Fibroblast of villous mesenchyme (primary cell): ENCODE measurements around the gene VWA3B. TPM values are rescaled to one million over a fixed set of nuclear protein-coding genes. Genes with fewer than 3 reads are reported as not detected.

ENCODE experiments used
- DNase-seq: peaks from one replicate; pipeline ENCODE4 v3.0.0-alpha.2; 2010; ENCODE audit warnings: low read depth
- H3K4me3 ChIP-seq: 2 replicates; pipeline ENCODE4 v1.5.1; 2011; ENCODE audit warnings: low read depth, mild to moderate bottlenecking, low read length
- CTCF ChIP-seq: IDR thresholded peaks from 2 replicates; pipeline ENCODE4 v1.5.1; 2012; ENCODE audit warnings: low read depth, mild to moderate bottlenecking, low read length; ENCODE audit not compliant: insufficient read depth
- total RNA-seq: library from RNA; depleted of rRNA; stranded (reverse); fragments of >200 nt; gene quantifications from 2 replicates; pipeline ENCODE4 v1.2.3, GENCODE V29; 2012

Gene VWA3B
- total RNA-seq, 1 donor = not detected

GRCh38 chr2:98240786-98241398, 153.9 kb downstream of the VWA3B start:
- no peak for TF ChIP-seq CTCF

GRCh38 chr2:98241592-98241991, 154.6 kb downstream of the VWA3B start:
- DNase-seq = no peak
- H3K4me3 ChIP-seq = no peak overlapping the region
- TF ChIP-seq CTCF = no peak

More at GRCh38 chr2:98240786-98241398, 153.9 kb downstream of the VWA3B start:
- H3K4me3 ChIP-seq = no peak overlapping the region
- DNase-seq = no peak

- no peak for DNase-seq
- no peak for TF ChIP-seq CTCF
- H3K4me3 ChIP-seq = no peak overlapping the region
These were observed 155.0 kb downstream of the VWA3B start for GRCh38 chr2:98242003-98242402.

GRCh38 chr2:98245491-98245890, 158.5 kb downstream of the VWA3B start:
- DNase-seq = no peak
- no peak overlapping the region for H3K4me3 ChIP-seq
- TF ChIP-seq CTCF = no peak

- DNase-seq = no peak
- TF ChIP-seq CTCF = no peak
These were observed 160.4 kb downstream of the VWA3B start for GRCh38 chr2:98247383-98247782.

GRCh38 chr2:98252038-98252773, 165.2 kb downstream of the VWA3B start:
- DNase-seq = no peak
- TF ChIP-seq CTCF = no peak
- no peak overlapping the region for H3K4me3 ChIP-seq

More at GRCh38 chr2:98247383-98247782, 160.4 kb downstream of the VWA3B start:
- H3K4me3 ChIP-seq = no peak overlapping the region
